ENCODE results near the gene RGS11.

DNA sequence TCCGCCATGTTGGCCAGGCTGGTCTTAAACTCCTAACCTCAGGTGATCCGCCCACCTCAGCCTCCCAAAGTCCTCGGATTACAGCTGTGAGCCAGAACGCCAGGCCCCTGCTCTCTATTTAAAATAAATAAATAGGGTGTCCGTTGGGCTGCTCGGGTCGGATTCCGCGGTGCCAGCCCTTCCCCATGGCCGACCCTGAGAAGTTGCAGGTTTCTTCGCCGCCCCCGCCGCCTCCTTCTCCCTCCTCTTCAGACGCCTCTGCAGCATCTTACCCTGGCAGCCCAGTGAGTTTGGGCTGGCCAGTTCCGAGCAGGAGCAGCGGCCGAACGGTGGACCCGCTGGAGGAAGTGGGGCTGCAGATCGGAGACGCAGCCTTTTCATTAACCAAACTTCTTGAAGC is 44.8 kb downstream of the RGS11 start:
- no peak for TF ChIP-seq EZH2 (IDR thresholded peaks at IDR 0.05; ENCODE audit: borderline replicate concordance, low read depth, low read length, poor library complexity, severe bottlenecking)
- TF ChIP-seq, protein P1, sequence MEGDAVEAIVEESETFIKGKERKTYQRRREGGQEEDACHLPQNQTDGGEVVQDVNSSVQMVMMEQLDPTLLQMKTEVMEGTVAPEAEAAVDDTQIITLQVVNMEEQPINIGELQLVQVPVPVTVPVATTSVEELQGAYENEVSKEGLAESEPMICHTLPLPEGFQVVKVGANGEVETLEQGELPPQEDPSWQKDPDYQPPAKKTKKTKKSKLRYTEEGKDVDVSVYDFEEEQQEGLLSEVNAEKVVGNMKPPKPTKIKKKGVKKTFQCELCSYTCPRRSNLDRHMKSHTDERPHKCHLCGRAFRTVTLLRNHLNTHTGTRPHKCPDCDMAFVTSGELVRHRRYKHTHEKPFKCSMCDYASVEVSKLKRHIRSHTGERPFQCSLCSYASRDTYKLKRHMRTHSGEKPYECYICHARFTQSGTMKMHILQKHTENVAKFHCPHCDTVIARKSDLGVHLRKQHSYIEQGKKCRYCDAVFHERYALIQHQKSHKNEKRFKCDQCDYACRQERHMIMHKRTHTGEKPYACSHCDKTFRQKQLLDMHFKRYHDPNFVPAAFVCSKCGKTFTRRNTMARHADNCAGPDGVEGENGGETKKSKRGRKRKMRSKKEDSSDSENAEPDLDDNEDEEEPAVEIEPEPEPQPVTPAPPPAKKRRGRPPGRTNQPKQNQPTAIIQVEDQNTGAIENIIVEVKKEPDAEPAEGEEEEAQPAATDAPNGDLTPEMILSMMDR (conservative IDR thresholded peaks at IDR 0.05; ENCODE audit: low read depth, low read length) = no peak
